ENCODE measurements around the gene NDUFAB1. TPM values are rescaled to one million over a fixed set of nuclear protein-coding genes. Genes with fewer than 3 reads are reported as not detected.

The NDUFAB1 gene
- total RNA-seq, 1 donor from 2014 or later = 71.4 TPM

- Histone ChIP-seq H3K4me3 (no peak overlapping the region), H3K36me3 (peaks cover 85 to 97% of the 10 kb centered on the region in 2 donors), H3K27ac (no peak overlapping the region), H3K4me1 (peaks cover 0 to 2% of the 10 kb centered on the region in 2 donors), H3K9me3 (no peaks in the 10 kb centered on the region), H3K27me3 (no peaks in the 10 kb centered on the region)
- DNase-seq (ENCODE audit: low spot score in 2 of 2) = no peak
- TF ChIP-seq CTCF (IDR thresholded peaks at IDR 0.05) = no peak
- intact Hi-C loops (cut with DNase I) = no loop called here
Measured at GRCh38 chr16:23564575-23565363, 31.3 kb downstream of the NDUFAB1 start.

DNA sequence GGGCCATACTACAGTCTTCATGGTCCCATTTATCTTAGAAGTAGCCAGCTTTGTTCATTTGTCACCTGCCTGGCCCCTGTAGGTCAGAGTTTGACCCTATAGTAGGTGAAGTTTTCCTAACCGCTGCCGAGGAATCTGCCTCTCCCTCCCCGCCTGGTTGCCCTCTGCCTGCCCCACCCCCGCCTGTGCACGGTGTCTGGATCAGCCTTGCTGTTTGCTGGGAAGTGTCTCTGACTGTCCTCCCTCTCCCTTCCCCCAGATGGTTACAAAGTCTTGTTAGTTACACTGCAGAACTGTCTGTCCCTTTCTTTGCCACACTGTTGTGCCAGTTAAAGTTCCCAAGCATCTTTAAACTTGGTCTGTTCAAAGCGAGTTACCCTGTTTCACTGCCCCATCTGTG lies 32.9 kb downstream of the NDUFAB1 start:
- Histone ChIP-seq H3K4me1 (peaks cover 4 to 12% of the 10 kb centered on the region in 2 donors), H3K27me3 (no peaks in the 10 kb centered on the region), H3K4me3 (no peak overlapping the region), H3K36me3 (peaks cover 77 to 89% of the 10 kb centered on the region in 2 donors), H3K9me3 (no peaks in the 10 kb centered on the region), H3K27ac (no peak overlapping the region)
- intact Hi-C loops (cut with DNase I) = no loop called here
- no peak for DNase-seq (ENCODE audit: low spot score in 2 of 2)
- TF ChIP-seq CTCF (IDR thresholded peaks at IDR 0.05) = no peak

DNA sequence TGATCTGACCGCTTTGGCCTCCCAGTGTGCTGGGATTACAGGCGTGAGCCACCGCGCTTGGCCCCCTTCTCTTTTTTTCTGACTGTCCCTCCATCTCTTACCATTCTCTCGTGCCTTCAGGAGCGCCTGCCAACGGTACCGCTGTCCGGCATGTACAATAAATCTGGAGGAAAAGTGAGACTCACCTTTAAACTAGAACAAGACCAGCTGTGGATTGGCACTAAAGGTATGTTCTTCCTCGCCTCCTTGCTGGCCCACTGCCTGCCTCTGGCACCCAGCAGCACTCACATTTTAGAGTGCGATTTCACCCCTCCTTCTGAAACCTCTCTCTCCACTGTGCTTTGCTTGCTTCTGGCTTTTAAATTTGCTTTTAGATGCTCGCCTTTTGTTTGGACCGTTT lies 33.6 kb downstream of the NDUFAB1 start:
- peaks cover 71 to 82% of the 10 kb centered on the region in 2 donors for H3K36me3 ChIP-seq
- H3K9me3 ChIP-seq = no peaks in the 10 kb centered on the region
- no peak for DNase-seq (ENCODE audit: low spot score in 2 of 2)
- H3K27me3 ChIP-seq = no peaks in the 10 kb centered on the region
- peaks cover 4 to 12% of the 10 kb centered on the region in 2 donors for H3K4me1 ChIP-seq
- no peak overlapping the region for H3K27ac ChIP-seq
- TF ChIP-seq CTCF (IDR thresholded peaks at IDR 0.05) = no peak
- intact Hi-C loops (cut with DNase I) = no loop called here
- H3K4me3 ChIP-seq = no peak overlapping the region

DNA sequence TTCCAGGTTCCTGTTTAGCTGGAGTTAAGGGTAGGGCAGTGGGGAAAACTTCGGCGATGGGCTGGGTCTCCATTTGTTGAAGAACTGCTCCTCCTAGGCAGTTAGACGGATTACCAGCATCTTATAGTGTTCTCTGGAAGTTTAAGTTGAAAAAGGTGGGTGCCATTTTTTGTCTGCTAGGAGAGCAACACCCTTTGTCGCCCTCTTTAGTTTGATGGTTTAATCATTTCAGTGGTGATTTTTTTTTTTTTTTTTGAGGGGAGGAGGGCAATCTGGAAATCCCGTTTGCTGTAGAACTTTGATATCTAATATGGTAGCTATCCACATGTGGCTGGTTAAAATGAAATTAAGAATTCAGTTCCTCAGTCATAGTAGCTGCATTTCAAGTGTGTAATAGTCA lies 34.5 kb downstream of the NDUFAB1 start:
- no peak overlapping the region for H3K4me3 ChIP-seq
- H3K36me3 ChIP-seq = peaks cover 62 to 73% of the 10 kb centered on the region in 2 donors
- no peak overlapping the region for H3K27ac ChIP-seq
- H3K4me1 ChIP-seq = peaks cover 8 to 15% of the 10 kb centered on the region in 2 donors
- no peaks in the 10 kb centered on the region for H3K27me3 ChIP-seq
- intact Hi-C loops (cut with DNase I) = no loop called here
- TF ChIP-seq CTCF (IDR thresholded peaks at IDR 0.05) = no peak
- no peaks in the 10 kb centered on the region for H3K9me3 ChIP-seq
- DNase-seq (ENCODE audit: low spot score in 2 of 2) = no peak

- no peak for DNase-seq (ENCODE audit: low spot score in 2 of 2)
- intact Hi-C loops (cut with DNase I) = loop anchor here (1.0 to 10.0 kb wide), 7 partner anchors 38 to 1605 kb away; partner anchors contain the start of genes COG7, DCTN5, GGA2 and NDUFAB1
- no peak for TF ChIP-seq CTCF (IDR thresholded peaks at IDR 0.05)
- peak overlapping the region; percentile 88 to 94 for H3K4me3 ChIP-seq
- peak overlapping the region; percentile 87 to 97 for H3K27ac ChIP-seq
- H3K36me3 ChIP-seq = peaks cover 28 to 38% of the 10 kb centered on the region in 2 donors
- H3K9me3 ChIP-seq = no peaks in the 10 kb centered on the region
- H3K27me3 ChIP-seq = no peaks in the 10 kb centered on the region
- peaks cover 8 to 20% of the 10 kb centered on the region in 2 donors for H3K4me1 ChIP-seq
Measured at GRCh38 chr16:23557779-23558702, 38.1 kb downstream of the NDUFAB1 start.

All from ascending aorta (tissue), 2 donors.